ENCODE data around the gene CRYGC.
"Not testable (repeated sequence)": the region's sequence is repeated elsewhere in the genome, so short reads cannot be mapped to it uniquely, and the experiment has no call there.

Gene CRYGC

DNA sequence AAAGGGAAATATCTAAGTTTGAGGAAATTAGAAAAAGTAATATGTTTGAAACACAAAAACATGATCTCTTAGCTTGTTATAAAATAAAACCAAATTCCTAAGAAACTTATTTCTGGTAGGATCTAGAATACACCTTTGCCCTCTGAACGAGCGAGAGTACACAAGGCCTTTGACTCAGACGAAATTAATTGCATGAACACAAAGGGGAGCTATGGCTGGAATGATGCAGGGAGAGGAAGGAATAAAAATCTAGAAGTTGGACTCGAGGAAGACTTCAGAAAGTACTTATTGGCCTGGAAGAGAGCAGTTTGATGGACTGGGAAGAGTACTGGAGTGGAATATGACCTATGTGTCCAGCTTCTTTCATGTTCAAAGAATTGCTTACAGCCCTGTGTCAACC, 4.4 kb downstream of the CRYGC start:
- TF ChIP-seq CTCF (conservative IDR thresholded peaks at IDR 0.05; ENCODE audit: low read depth, low read length), result no peak
- H3K4me3 ChIP-seq (ENCODE audit: low read depth, low read length), result no peak overlapping the region
- no peak for DNase-seq (ENCODE audit: low read depth)

DNA sequence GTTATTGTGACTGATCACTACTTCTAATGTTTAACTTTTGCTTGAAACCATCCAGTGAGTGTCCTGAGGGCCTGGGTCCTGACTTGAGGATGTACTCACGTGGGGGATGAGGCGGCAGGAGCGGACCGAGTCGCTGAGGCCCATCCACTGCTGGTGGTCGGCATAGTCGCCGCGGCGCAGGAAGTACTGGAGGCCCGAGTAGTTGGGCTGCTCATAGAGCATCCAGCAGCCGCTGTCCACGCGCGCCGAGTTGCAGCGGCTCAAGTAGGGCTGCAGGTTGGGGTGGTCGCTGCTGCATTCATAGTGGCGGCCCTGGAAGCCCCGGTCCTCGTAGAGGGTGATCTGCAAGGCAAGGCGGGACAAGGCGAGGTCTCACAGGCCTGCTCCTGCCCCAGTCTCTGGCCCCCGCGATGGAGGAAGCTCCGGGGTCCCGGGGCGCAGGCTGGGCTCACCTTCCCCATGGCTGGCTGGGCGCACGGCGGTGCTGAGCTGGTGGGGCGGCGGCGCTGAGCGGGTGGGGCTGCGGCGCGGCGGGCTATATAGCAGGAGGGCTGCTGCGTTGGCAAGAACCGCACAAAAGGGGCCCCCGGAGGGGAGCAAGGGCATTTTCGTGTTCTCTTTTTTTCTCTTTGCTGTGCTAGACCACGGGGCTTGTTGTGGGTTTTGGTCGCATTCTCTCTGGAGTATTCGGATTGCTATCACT, 5.5 kb downstream of the CRYGC start, which contains the start of gene CRYGD:
CRYGD (minus strand) TSS at position 512 of the 703 bp plus-strand sequence; CDS start at position 461, 51 bp downstream.
- H3K4me3 ChIP-seq (ENCODE audit: low read depth, low read length), result not testable (repeated sequence)

GRCh38 chr2:208122248-208122647, 7.4 kb downstream of the CRYGC start:
- no peak for TF ChIP-seq CTCF (conservative IDR thresholded peaks at IDR 0.05; ENCODE audit: low read depth, low read length)
- no peak overlapping the region for H3K4me3 ChIP-seq (ENCODE audit: low read depth, low read length)
- no peak for DNase-seq (ENCODE audit: low read depth)

More for the DNA sequence above, 5.5 kb downstream of the CRYGC start, which contains the start of gene CRYGD:
- not testable (repeated sequence) for DNase-seq (ENCODE audit: low read depth)

- no peak overlapping the region for H3K4me3 ChIP-seq (ENCODE audit: low read depth, low read length)
- no peak for DNase-seq (ENCODE audit: low read depth)
- TF ChIP-seq CTCF (conservative IDR thresholded peaks at IDR 0.05; ENCODE audit: low read depth, low read length), result no peak
Observed at GRCh38 chr2:208118918-208119317, 10.7 kb downstream of the CRYGC start.

- not testable (repeated sequence) for H3K4me3 ChIP-seq (ENCODE audit: low read depth, low read length); DNase-seq (ENCODE audit: low read depth)
Observed at GRCh38 chr2:208117390-208117789, 12.2 kb downstream of the CRYGC start.

GRCh38 chr2:208112969-208113368, 16.7 kb downstream of the CRYGC start:
- TF ChIP-seq CTCF (conservative IDR thresholded peaks at IDR 0.05; ENCODE audit: low read depth, low read length), result no peak
- no peak overlapping the region for H3K4me3 ChIP-seq (ENCODE audit: low read depth, low read length)
- no peak for DNase-seq (ENCODE audit: low read depth)

DNA sequence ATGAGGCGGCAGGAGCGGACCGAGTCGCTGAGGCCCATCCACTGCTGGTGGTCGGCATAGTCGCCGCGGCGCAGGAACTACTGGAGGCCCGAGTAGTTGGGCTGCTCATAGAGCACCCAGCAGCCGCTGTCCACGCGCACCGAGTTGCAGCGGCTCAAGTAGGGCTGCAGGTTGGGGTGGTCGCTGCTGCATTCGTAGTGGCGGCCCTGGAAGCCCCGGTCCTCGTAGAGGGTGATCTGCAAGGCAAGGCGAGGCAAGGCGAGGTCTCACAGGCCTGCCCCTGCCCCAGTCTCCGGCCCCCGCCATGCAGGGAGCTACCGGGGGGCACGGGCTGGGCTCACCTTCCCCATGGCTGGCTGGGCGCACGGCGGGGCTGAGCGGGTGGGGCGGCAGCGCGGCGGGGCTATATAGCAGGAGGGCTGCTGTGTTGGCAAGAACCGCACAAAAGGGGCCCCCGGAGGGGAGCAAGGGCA, 17.3 kb downstream of the CRYGC start:
- DNase-seq (ENCODE audit: low read depth); H3K4me3 ChIP-seq (ENCODE audit: low read depth, low read length): not testable (repeated sequence)

GRCh38 chr2:208103616-208104015, 26.0 kb downstream of the CRYGC start:
- no peak overlapping the region for H3K4me3 ChIP-seq (ENCODE audit: low read depth, low read length)
- no peak for TF ChIP-seq CTCF (conservative IDR thresholded peaks at IDR 0.05; ENCODE audit: low read depth, low read length)
- no peak for DNase-seq (ENCODE audit: low read depth)

Measured in choroid plexus epithelial cell (primary cell).